T follicular helper cell (primary cell): ENCODE data around the gene FOSL1.
A peak's percentile ranks its signal among the peaks of the same experiment; 100 is the strongest.

Source experiments
- DNase-seq: peaks from one replicate; pipeline ENCODE4 v3.0.0-alpha.2; 2020; ENCODE audit warnings: low read depth

Gene FOSL1

GRCh38 chr11:65882120-65883057, 17.8 kb downstream of the FOSL1 start:
- no peak for DNase-seq

DNA sequence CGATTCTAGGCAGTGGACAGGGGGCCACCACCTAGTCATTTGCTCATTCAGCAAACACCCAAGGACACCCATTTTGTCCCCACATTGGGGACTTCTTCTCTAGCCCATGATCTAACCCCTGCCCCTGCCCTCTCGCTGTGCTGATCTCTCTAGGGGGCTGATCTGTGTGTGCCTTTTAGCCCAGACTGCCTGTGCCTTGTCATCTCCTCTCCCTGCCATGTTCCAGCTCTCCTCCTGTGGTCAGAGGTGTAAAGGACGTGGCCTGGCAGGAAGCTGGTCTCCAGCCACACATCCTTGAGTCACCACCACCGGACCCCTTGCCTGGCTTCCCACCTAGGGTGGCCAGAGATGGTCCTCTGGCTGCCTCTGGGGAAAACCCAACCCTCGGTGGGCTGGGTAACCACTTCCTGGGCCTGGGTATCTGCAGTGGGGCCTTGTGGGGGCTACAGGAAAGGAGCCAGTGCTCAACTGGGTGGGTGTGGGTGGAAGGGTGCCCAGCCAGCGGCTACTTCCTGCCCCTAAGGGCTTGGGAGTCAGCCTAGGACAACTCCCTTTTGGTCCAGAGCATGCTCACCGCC, 19.3 kb downstream of the FOSL1 start:
- no peak for DNase-seq

DNA sequence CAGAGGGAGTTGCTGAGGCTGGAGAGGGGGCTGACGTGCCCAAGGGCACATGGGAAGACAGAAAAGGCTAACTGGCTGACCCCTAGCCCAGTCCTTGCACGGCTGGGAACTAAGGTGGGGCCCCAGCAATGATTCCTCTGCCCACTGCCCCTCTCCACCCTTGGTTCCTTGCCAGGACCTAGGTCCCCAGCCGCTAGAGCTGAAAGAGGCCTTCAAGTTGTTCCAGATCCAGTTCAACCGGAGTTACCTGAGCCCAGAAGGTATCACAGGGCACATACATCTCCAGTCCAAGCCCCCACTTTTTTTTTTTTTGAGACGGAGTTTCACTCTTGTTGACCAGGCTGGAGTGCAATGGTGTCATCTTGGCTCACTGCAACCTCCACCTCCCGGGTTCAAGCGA, 20.2 kb downstream of the FOSL1 start:
- DNase-seq = no peak

GRCh38 chr11:65879617-65880016, 20.6 kb downstream of the FOSL1 start, which contains the start of gene CTSW:
TSS of gene CTSW (plus strand) at chr11:65879837. CDS start at chr11:65879855, 18 bp downstream.
- DNase-seq = no peak

- peak; percentile 93 for DNase-seq
These were observed 26.7 kb downstream of the FOSL1 start for GRCh38 chr11:65873318-65874156.

DNA sequence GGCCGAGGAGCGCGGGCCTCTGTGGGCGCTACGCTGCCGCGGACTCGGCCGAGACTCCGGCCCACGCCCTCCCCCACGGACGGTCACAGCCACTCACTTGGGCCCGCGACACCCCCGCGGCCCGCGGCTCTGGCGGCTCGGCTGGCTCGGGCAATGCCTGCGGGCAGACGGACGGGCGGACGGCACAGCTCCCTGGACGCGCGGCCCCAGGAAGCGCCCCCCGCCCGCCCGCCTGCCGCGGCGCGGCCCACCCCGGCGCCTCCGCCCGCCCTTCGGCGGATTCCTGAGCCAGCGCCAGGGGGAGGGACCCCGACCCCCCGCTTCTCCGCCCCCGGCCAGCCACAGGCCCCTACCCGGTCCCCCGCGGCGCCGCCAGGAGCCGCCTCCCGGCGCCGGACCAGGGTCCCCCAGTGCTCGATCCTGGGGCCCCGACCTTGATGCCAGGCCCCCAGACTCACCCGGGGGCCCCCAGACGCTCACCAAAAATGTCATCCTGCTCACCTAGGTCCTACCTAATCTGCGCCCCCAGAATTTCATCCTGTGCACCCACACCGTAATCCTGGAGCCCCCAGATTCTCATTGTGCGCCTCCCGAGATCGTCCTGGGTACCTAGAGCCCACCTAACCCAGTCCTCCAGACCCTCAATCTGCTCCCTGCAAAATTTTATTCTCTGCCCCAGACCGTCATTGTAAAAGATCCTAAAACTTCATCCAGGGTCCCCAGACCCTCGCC, 27.4 kb downstream of the FOSL1 start, which contains the start of gene EFEMP2:
Gene EFEMP2, minus strand, starts transcription at position 215 of the 732 bp plus-strand sequence. CDS start 446 bp downstream, outside the sequence.
- no peak for DNase-seq

DNA sequence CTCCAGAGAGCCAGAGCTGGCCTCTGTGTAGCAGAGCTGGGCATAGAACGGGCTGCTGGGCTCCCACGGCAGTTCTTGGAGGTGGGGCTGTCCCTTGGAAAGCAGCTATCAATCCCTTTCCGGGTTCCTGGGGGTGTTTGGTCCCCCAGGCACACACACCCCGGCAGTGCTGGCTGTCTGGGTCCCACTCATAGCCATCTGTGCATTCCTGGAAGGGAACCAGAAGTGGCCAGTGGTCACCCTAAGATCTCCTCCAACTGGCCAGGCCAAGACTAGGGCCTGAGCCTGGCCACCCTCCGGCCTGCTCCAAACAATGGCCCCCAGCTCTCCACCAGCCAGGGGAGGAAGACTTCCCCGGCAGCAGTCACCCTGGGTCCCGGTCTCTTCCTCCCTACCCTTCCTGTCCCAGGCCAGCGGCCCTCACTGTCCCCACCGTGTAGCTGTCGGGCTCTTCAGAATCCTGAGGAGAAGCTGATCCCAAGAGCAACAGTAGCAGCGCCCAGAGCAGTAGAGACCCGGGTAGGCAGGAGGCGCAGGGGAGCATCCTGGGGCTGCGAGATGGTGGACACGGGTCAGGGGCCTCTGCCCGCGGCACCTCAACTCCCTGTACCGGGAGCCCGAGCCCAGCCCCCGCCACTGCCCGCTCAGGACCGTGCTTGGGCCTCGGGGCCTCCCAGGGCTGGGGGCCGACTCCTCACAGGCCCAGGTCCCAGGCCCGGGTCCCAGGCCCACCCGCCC, 28.2 kb downstream of the FOSL1 start:
- no peak for DNase-seq

GRCh38 chr11:65870706-65871681, 29.2 kb downstream of the FOSL1 start:
- no peak for DNase-seq

- no peak for DNase-seq
These were observed 29.9 kb downstream of the FOSL1 start for GRCh38 chr11:65870307-65870658.

GRCh38 chr11:65869643-65870306, 30.4 kb downstream of the FOSL1 start:
- no peak for DNase-seq

DNA sequence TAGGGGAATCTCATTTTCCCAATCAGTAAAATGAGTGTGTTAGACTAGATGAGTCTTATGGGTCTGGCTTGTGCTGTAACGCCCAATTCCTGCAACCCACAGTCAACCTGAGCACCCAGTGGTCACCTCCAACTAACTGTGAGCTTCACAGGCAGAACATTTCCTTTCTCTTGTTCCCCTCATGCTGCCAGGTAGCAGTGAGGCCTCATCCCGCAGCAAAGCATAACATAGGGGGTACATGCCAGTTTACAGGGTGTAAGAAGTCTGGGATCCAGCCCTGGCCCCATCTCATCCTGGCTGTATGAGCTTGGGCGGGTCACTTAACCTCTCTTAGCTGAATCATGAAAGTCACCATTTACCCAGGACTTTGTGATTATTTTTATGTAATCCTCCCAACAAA, 31.3 kb downstream of the FOSL1 start:
- no peak for DNase-seq

GRCh38 chr11:65868076-65868667, 32.0 kb downstream of the FOSL1 start:
- no peak for DNase-seq

DNA sequence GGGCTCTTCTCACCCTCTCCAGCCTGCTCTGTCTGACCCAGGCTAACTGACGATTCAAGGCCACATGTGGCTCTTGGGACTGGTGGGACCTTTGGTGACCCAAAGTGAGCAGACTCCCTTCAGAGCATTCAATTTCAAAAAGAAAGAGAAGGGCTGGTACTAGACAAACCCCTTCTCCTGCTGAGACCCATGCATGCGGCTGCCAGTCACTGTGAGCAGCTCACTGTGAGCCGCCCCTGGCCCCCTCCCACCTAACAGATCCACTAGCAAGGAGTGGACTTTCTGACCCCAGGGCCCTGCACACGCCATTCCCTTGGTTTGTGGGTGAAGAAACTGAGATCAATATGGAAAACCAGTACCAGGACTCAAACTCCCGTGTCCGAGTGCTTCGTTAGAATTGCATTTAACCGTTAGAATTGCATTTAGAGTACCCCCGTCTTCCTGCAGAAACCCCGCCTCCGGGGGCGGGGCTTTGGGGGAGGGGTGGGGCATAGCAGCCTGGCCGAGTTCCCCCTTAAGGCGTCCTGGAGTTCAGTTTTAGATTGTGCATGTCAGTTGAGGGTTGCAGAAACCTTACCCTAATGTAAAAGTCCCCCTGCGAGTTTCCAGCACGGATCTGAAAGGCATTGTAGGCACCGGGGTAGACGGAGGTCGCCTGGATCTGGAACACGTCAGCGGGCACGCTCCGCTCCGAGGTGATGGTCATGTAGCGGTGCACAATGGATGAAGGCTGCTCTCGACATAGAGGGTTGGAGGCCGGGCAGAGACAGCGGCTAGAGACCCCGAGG, 32.7 kb downstream of the FOSL1 start:
- no peak for DNase-seq

GRCh38 chr11:65866509-65867283, 33.5 kb downstream of the FOSL1 start:
- DNase-seq = no peak

DNA sequence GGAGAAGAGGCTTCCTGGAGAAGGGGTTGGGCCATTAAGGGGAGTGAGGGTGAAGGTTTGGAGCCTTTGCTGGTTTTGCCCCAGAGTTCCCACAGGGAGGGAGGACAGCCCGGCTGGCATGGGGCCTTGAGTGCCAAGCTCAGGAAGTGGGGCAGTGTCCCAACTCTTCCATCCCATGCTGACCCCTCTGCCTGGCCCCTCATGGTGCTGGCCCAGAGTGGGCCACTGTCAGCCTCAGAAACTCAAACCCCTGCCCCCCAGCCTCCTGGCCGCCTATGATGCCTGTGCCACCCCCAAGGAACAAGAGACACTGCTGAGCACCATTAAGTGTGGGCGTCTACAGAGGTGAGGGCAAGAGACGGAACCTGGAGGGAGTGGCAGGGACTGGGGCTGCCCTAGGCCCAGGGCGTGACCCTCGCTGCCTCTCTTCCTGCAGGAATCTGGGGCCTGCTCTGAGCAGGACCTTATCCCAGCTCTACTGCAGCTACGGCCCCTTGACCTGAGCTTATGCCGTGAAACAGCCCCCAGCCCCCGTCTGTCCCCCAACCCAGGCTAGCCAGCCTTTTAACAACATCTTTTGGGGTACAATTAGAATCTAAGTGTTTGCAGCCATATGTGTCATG, 34.5 kb downstream of the FOSL1 start:
- no peak for DNase-seq

- no peak for DNase-seq
These were observed 35.3 kb downstream of the FOSL1 start for GRCh38 chr11:65864706-65865471.
